HepG2 (cell line): ENCODE results near the gene PCARE. TPM values are rescaled to one million over a fixed set of nuclear protein-coding genes. Genes with fewer than 3 reads are reported as not detected.

Source experiments
- ATAC-seq: fragments of 200-7000 bp; cut with Tn5 transposase; 3 replicates; pipeline ENCODE4 v1.9.1; 2020; ENCODE audit warnings: mild to moderate bottlenecking, moderate library complexity
- BruUV-seq: library from RNA; stranded (reverse); fragments of 400-500 nt; replicated peaks from 2 replicates; lab custom pipeline; 2021; lab: Mats Ljungman, UMichigan
- CTCF ChIA-PET: fragments of 300-600 bp; formaldehyde crosslinking; extraction: SDS; loops from one replicate; lab custom pipeline; 2021; ENCODE audit warnings: low total read pairs, inconsistent platforms, low intra/inter-chr PET ratio; lab: Yijun Ruan, JAX
- POLR2A ChIA-PET: fragments of 350-600 bp; sonication (Branson Sonifier 250); formaldehyde crosslinking; loops from one replicate; lab custom pipeline; 2020; ENCODE audit warnings: antibody characterized with exemption, inconsistent platforms; lab: Yijun Ruan, JAX
- DNase-seq: peaks from one replicate; pipeline ENCODE4 v3.0.0-alpha.2; 2015; ENCODE audit warnings: low spot score
- FAIRE-seq: peaks from 3 replicates; lab custom pipeline; 2011; peaks lifted over from hg19 to GRCh38; lab: Jason Lieb, UNC
- H2AFZ ChIP-seq: one replicate; pipeline ENCODE4 v1.6.1; 2011; ENCODE audit warnings: low read length, inconsistent platforms
- H3K27ac ChIP-seq: fragments of 300-600 bp; 3 replicates; pipeline ENCODE4 v1.8.0; 2011; ENCODE audit warnings: mixed run types, mild to moderate bottlenecking, mixed read lengths, low read length, inconsistent platforms; ENCODE audit not compliant: insufficient read depth; ENCODE audit errors: extremely low read length
- H3K27me3 ChIP-seq, 2 experiments: fragments of 200-600 bp in 1 of 2; 2 replicates in 1 of 2; 3 replicates in 1 of 2; pipeline versions ENCODE4 v1.6.0 to v1.8.0; 2011; ENCODE audit warnings: low read length in 2 of 2, mild to moderate bottlenecking in 2 of 2, moderate library complexity in 2 of 2, inconsistent platforms in 1 of 2; ENCODE audit not compliant: insufficient read depth in 2 of 2, control insufficient read depth in 1 of 2
- H3K36me3 ChIP-seq, 2 experiments: fragments of 200-600 bp in 1 of 2; replicated peaks in 1 of 2; 2 replicates in 1 of 2; 3 replicates in 1 of 2; pipeline versions ENCODE4 v1.5.1 to v1.8.0; 2011; ENCODE audit warnings: low read length in 2 of 2, inconsistent platforms in 1 of 2; ENCODE audit not compliant: insufficient read depth in 2 of 2, control insufficient read depth in 1 of 2
- H3K4me1 ChIP-seq: 2 replicates; pipeline ENCODE4 v1.5.1; 2012; ENCODE audit warnings: low read length, inconsistent platforms; ENCODE audit not compliant: insufficient read depth
- H3K4me2 ChIP-seq: 2 replicates; pipeline ENCODE4 v1.6.0; 2011; ENCODE audit warnings: low read depth, low read length, inconsistent platforms
- H3K4me3 ChIP-seq, 3 experiments: fragments of 200-600 bp in 1 of 3; sonication (generic), shearing (Covaris generic) in 1 of 3; replicated peaks in 1 of 3; 2 replicates each; pipeline ENCODE4 v1.5.1; 2011 to 2016; ENCODE audit warnings: low read length in 3 of 3, inconsistent platforms in 2 of 3, low read depth in 2 of 3, mild to moderate bottlenecking in 2 of 3, control low read depth in 1 of 3, mixed read lengths in 1 of 3; ENCODE audit not compliant: insufficient read depth in 1 of 3
- H3K79me2 ChIP-seq: one replicate; pipeline ENCODE4 v1.6.1; 2011; ENCODE audit warnings: low read length, inconsistent platforms; ENCODE audit not compliant: insufficient read depth
- H3K9ac ChIP-seq: 2 replicates; pipeline ENCODE4 v1.6.0; 2011; ENCODE audit warnings: mild to moderate bottlenecking, low read depth, low read length, inconsistent platforms; ENCODE audit not compliant: insufficient read depth
- H3K9me3 ChIP-seq: 2 replicates; pipeline ENCODE4 v1.5.1; 2012; ENCODE audit warnings: mild to moderate bottlenecking, low read length
- H4K20me1 ChIP-seq: 2 replicates; pipeline ENCODE4 v1.6.0; 2011; ENCODE audit warnings: inconsistent platforms, mild to moderate bottlenecking, low read length, moderate library complexity; ENCODE audit not compliant: insufficient read depth
- ZBTB33 ChIP-seq: sonication (generic); formaldehyde crosslinking; IDR thresholded peaks from 2 replicates; pipeline ENCODE4 v1.4.0; 2020; ENCODE audit warnings: missing genetic modification reagents
- ZHX1 ChIP-seq: sonication (generic); formaldehyde crosslinking; IDR thresholded peaks from 2 replicates; pipeline ENCODE4 v1.8.1; 2022; ENCODE audit warnings: low read depth, mild to moderate bottlenecking, missing genetic modification reagents
- ZHX2 ChIP-seq, 2 experiments: sonication (generic) in 1 of 2; formaldehyde crosslinking in 1 of 2; IDR thresholded peaks; 2 replicates each; pipeline versions ENCODE4 v1.6.1 to v1.9.0; 2014 to 2022; ENCODE audit warnings: antibody characterized with exemption in 1 of 2, borderline replicate concordance in 1 of 2, inconsistent platforms in 1 of 2, low read depth in 1 of 2, missing genetic modification reagents in 1 of 2
- ZNF280D ChIP-seq: sonication (generic); formaldehyde crosslinking; IDR thresholded peaks from 2 replicates; pipeline ENCODE4 v1.5.1; 2020; ENCODE audit warnings: mild to moderate bottlenecking, missing genetic modification reagents
- ZNF451 ChIP-seq: sonication (generic); formaldehyde crosslinking; IDR thresholded peaks from 2 replicates; pipeline ENCODE4 v1.5.0; 2020; ENCODE audit warnings: mild to moderate bottlenecking, missing genetic modification reagents
- ZNF580 ChIP-seq: IDR thresholded peaks from 2 replicates; pipeline ENCODE4 v1.6.1; 2016; ENCODE audit warnings: low read depth, borderline replicate concordance
- WGBS: methylation state at CpG from one replicate; pipeline ENCODE4 v1.1.6; 2017; ENCODE audit warnings: low lambda C conversion rate; 5-methylcytosine and 5-hydroxymethylcytosine counted together
- in situ Hi-C: cut with HindIII; loops from 2 replicates; pipeline ENCODE4 v1.10.0; 2017; ENCODE audit warnings: low pct_unique_long_range_greater_than_20kb; ENCODE audit not compliant: extremely low pct_ligation_motif_present
- intact Hi-C: fragments of 100-400 bp; cut with micrococcal nuclease; formaldehyde crosslinking; loops from one replicate; pipeline ENCODE4 v1.10.0; 2022; ENCODE audit not compliant: unreplicated experiment
- polyA plus RNA-seq, 8 experiments: library from polyadenylated mRNA; depleted of rRNA in 3 of 8; stranded (reverse) in 7 of 8; unstranded in 1 of 8; fragments of >200 nt; fragmentation: Illumina TruSeq in 4 of 8; extraction: Trizol in 4 of 8; gene quantifications; 2 replicates each; pipeline versions ENCODE4 v1.2.1 to v1.2.3, GENCODE V29; 2011 to 2016; ENCODE audit warnings: low read depth in 4 of 8, missing spikeins in 1 of 8, mixed read lengths in 1 of 8; ENCODE audit not compliant: insufficient read depth in 1 of 8
- total RNA-seq, 5 experiments: library from RNA; depleted of rRNA; stranded (reverse); fragments of >200 nt; fragmentation: Illumina TruSeq; extraction: Trizol; gene quantifications; 2 replicates each; pipeline ENCODE4 v1.2.3, GENCODE V29; 2016; ENCODE audit warnings: low read depth in 1 of 5

PCARE gene
- total and polyA plus RNA-seq, 2 of the 13 experiments (the other 11 are each of a cell fraction or from before 2014, with no cell fraction given) = not detected

GRCh38 chr2:29072971-29073725, 1.2 kb downstream of the PCARE start:
- no peaks in the 10 kb centered on the region for H4K20me1 ChIP-seq
- no peaks in the 10 kb centered on the region for H3K4me1 ChIP-seq
- FAIRE-seq (no peak), DNase-seq (no peak), ATAC-seq (peak; percentile 45)
- H3K27me3 ChIP-seq = peaks cover 7 to 63% of the 10 kb centered on the region in 2 experiments
- no peak overlapping the region for H3K27ac ChIP-seq
- WGBS = 6% methylated on average over 6 of the region's 12 CpGs
- no peak overlapping the region for H3K4me2 ChIP-seq
- no TSS peak for BruUV-seq
- H3K9ac ChIP-seq = no peak overlapping the region
- intact Hi-C loops = no loop called here
- no peaks in the 10 kb centered on the region for H3K9me3 ChIP-seq
- H3K79me2 ChIP-seq = no peaks in the 10 kb centered on the region
- CTCF ChIA-PET = no interaction called here
- H3K36me3 ChIP-seq = no peaks in the 10 kb centered on the region
- H2AFZ ChIP-seq = no peak overlapping the region
- H3K4me3 ChIP-seq = no peak overlapping the region
- POLR2A ChIA-PET = no interaction called here
- in situ Hi-C loops = no loop called here
- TF ChIP-seq ZHX2 (IDR thresholded peaks at IDR 0.05; ENCODE audit: low read depth) = no peak
- no peak for TF ChIP-seq ZHX2 (CRISPR knock-in tag; IDR thresholded peaks at IDR 0.05; ENCODE audit: borderline replicate concordance)
- no peak for TF ChIP-seq ZNF280D
- TF ChIP-seq ZHX1 = no peak
- no peak for TF ChIP-seq ZNF451 (CRISPR knock-in tag)
- TF ChIP-seq ZNF580 (CRISPR knock-in tag) = no peak
- TF ChIP-seq ZBTB33 (CRISPR knock-in tag) = no peak
